Measurements from ENCODE around the gene ARHGAP4.

Gene ARHGAP4

DNA sequence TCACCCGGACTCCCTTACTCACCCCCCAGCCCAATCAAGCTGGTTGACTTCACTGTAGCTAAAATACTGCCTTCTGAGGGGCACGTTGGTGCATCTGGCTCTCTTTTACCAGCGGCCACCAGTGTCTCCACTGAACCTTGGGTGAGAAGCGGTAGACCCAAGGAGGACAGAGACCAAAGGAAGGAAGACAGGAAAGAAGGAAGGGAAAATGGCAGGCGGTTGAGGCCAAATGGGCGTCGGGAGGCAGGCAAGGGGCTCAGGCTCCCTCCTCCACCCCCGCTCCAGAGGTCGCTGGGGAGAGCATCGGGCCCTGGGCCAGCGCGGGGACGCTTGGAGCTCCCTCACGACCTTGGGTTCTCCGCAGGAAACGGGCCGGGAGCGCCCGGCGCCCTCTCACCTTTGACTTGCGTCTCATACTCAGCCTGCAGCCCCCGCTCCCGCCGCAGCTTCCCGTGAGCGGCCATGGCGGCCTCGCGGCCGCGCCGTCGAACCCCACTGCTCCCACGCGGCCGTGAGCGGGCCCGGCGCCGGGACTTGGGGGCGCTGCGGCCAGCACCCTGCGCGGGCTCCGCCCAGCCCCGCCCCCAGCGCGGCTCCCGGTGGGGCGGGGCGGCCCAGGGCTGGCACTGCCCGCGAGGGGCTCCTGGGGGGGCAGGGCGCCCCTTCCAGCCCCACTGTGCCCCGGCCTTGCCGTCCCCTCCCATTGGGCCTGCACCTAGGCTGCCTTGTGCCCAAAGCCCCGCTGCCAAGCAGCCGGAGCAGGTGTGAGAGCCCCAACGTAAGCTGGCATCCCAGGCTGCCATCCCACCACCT is at the start of gene ARHGAP4:
Gene ARHGAP4 (minus strand): TSS at position 526 of the 813 bp plus-strand sequence. CDS start 62 bp downstream, at position 464.
- DNase-seq (ENCODE audit: low read depth in 2 of 2), result peak; percentile 46 to 57

DNA sequence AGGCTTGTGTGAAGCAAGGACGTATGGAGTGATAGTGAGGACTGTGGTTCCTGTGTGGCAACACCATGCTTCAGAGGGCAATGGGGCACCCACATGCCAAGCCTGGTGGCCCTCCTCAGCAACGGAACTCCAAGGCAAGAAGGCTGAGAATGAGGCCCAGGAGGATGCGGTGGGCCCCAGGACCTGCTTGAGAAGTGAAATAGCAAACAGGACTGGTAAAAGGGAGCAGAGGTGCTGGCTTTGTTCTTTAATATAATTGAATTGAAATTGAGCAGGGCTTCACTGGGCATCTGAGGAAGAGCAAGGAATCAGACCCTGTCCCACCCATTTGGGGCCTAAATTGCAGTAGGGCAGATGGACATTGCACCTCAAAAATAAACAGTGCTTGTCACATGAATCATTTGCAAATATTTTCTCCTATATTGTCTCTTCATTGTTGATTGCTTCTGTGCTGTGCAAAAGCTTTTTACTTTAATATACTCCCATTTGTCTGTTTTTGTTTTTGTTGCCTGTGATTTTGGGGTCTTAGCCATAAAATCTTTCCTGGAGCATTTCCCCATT is 48.7 kb upstream of the ARHGAP4 start:
- no peak for DNase-seq (ENCODE audit: low read depth in 2 of 2)

DNA sequence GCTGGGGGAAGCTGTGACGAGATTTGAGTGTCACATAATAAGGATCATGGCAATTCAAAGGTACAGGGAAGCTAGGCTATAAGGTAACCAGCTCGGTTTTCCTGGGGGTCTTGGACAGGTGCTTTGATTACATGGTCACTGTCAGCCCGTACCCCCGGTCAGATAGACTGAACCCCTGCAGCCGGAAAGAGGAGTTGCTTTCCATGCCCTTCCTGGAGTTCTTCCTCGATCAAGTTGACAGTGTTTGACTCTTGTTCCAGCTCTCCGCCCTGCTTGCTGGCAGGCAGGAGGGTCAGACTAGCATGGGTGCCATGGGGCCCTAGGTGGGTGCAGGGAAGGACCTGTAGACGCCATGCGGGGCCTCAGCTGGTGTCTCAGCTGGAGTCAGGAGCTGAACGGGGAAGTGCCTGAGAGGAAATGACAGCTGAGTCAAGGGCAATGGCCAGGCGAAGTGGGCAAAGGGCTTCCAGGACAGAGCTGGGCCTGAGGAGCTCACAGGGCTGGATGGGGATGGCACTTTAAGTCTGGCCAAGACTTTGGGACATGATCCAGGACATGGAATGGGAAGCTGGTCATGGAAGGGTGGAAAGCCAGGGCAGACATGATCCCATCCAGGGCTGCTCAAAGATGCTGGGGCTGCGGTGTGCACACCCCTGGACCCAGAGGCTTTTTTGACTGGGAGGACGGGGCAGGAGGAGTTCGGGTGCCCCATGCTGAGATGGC is 48.1 kb upstream of the ARHGAP4 start:
- no peak for DNase-seq (ENCODE audit: low read depth in 2 of 2)

DNA sequence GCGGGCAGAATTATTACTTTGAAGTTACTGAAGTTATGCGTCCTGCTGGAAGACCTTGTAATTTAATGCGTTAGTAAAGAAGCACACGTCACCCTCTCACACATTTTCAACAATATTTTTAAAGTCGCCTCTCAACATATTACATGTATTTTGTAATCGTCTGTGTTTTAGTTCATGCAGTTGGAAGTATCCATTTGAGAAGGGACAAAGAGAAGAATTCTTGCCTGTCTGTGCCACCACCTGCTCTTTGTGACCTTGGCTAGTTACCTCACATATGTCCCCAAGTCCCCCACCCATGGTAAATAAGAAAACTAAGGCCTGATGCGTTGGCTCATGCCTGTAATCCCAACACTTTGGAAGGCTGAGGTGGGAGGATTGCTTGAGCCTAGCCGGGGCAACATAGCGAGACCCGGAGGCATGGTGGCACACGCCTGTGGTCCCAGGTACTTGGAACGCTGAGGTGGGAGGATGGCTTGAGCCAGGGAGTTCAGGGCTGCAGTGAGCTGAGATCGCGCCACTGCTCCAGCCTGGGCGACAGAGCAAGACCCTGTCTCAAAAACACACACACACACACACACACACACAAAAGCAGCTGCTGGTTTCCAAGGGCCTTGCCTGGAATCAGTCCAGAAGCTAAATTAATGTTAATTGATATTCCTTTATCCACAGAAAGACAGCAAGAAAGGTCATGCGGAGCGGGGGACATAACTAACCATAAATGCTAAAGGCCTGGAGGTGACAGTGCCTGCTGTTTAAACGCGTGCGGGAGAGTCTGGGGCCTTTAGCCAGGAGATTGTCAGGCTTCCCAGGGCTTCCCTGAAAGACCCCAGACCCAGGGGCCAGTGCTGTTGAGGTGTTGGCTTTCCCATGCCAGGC is 47.3 kb upstream of the ARHGAP4 start:
- no peak for DNase-seq (ENCODE audit: low read depth in 2 of 2)

DNA sequence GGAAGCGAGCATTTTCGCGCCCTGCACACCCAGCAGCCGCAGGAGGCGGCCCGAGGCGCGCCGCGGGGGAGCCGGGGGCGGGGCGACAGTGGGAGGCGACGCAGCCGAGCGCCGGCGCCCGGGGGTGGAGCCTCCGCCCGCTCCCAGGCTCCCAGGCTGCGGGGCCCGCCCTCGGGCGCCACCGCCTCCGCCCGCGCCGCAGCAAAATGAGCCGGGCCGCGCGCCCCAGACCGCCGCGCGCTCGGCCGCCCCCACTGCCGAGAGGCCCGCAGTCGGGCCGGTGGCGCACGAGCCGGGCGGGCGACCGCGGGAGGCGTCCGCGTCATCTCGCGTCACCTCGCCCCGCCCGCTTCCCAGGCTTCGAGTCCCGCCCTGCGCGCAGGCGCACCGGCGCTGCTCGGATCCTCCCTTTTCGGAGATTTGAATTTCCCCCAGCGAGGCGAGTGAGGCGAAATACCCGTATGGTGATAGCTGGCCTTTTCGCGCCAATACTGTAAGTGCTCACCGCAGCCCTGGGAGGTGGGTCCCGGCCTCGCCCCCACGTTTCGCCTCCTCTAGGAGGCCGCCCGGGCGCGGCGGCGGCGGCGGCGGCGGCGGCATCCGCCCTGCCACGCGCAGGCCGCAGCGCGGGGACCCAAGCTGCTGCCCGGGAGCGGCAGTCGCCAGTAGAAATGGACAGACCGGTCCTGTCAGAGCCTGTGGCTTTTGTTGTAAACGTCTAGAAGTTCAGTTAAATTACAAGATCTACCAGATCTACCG is 46.5 kb upstream of the ARHGAP4 start, which contains the start of gene TMEM187:
Gene TMEM187 (plus strand): TSS at position 387 of the 759 bp plus-strand sequence. CDS start 9,309 bp downstream, outside the sequence.
- peak; percentile 74 to 87 for DNase-seq (ENCODE audit: low read depth in 2 of 2)

DNA sequence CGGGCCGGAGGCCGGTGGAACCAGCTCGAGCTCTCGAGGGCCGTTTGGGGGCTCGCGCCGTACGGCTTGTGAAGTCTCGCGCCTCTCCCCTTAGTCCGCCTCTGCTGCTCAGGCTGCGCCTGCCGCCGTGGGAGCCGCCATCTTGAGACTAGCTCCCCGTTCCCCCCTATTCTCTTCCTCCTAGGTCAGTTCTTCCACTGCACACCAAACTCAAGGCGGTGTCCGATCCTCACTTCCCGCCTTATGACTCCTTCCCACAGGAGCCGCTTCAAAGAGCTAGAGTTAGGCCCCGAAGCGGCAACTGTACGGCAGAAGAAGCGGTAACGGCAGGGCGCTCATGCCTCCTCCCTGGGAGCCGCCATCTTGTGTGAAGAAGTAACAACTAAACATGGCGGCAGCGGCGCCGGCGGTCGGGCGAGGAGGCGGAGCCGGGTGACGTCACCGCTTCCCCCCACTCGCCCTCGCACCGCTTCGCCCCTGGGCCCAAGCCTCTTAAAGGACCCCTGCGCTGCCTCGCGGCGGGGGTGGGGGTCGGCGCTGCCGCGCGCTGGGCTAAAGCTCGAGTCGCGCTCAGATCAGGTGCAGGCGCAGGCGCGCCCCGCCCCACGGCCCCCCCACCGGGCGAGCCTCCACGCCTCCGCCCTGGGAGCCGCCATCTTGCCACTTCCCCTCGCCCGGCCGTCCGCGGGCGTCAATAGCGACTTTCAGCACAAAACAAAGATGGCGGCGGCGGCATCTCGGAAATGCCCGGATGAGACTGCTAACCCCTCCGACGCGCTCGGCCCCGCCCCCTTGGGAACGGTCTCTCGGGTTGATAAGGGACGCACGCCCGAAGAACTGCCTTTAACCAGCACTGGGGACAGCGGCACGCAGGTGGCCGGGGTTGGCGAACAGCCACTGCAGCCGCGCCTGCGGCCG is 45.6 kb upstream of the ARHGAP4 start, which contains the start of gene HCFC1:
Gene HCFC1 (minus strand): TSS at position 369 of the 918 bp plus-strand sequence. CDS start 978 bp downstream, outside the sequence.
- peak; percentile 79 to 87 for DNase-seq (ENCODE audit: low read depth in 2 of 2)

DNA sequence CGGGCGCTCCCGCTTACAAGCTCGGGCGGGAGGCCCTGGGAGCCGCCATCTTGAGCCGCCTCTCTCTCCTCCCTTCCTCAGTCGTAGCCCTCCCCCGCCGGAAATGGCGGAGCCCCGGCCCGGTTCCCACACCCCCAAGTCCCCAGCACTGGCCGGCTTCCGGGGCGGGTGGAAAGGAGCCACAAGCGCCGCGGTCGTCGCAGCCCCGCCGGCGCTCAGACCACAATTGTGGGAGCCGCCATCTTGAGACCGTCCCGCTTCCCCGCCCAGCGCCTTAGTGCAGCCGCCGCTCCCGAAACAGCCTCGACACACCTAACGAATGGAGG is 45.0 kb upstream of the ARHGAP4 start:
- peak; percentile 71 to 86 for DNase-seq (ENCODE audit: low read depth in 2 of 2)

DNA sequence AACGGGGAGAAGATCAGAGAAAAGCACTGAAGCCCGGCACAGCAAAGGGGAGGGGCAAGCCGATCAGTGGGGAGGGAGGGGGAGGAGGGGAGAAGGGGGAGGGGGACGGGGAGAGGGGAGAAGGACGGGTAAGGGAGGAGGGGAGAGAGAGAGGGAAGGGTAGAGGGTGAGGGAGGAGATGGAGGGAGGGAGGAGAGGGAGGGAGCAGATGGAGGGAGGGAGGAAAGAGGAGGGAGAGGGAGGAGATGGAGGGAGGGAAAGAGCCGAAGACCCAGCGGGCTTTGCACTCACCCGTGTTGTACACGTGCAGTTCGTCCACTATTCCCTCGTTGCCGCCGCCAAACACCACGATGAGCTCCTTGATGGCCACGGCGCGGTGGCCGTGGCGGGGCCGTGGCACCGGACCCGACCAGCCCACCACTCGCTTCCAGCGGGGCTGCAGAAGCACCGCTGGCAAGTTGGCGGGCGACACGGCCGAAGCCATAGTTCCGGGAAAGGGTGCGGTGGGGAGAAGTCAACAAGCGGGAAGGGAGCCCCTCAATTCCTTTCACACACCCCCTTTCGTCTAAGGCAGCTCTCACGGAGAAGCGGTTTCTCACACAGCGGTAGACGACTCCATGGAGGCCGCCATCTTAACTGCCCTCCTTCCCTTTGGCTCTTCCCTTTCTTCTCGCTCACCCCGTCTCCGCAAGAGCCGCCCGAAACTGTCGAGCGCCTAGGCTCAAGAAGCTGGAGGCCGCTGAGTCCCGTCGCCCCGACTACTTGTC is 44.5 kb upstream of the ARHGAP4 start:
- no peak for DNase-seq (ENCODE audit: low read depth in 2 of 2)

DNA sequence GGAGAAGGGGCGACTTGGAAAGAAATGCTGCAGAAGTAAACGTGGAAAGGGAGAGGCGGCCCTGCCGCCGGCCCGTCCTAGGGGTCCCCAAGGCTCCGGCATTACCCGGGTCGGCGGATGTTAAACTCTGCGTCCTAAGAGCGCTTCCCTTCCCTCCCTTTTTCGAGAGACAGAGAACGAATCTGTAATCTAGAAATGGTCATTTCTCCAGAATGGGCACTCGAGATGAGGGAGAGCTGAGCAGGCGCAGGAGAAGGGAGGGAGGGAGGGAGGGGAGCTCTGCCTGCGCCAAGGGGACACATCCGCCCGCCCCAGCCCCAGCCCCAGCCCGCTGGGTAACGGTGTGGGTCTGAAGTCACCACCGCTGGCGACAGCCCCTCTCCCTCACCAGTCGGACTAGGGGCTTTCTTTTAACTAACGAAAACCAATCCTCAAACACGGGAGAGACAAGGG is 43.9 kb upstream of the ARHGAP4 start:
- DNase-seq (ENCODE audit: low read depth in 2 of 2), result no peak

DNA sequence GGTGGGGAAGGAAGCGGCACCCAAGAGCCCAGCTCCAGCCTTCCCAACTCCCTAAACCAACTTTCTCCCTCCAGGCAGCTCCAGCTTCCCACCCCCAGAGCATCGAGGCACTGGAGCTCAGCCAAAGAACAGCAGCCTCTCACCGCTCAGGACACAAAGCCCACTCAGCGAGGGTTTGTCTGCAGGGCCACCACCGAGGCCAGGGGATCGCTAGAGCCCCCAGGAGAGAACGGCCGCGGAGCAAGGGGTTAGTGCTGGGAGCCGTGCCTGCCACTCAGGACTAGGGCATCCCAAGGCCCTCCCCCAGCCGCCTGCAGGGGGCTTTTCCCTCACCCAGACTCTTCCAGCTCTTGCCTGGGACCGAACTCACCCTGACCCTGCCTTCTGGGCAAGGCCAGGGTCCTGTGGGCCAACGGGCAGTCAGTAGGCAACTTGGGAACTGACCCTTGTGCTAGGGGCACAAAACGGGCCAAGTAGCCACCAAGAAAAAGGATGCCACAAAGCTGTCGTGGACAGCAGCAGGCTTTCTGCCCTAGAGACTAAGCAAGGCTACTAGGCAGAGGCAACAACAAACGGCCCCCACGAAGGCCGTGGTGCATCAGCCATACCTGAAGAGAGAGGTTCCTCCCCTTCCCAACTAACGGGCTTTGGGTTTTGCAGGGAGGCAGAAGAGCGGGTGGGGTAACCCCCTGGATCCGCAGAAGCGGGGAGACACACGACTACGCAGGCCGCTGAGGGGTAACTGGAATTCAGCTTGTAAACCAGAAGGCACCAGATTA is 43.2 kb upstream of the ARHGAP4 start:
- no peak for DNase-seq (ENCODE audit: low read depth in 2 of 2)

DNA sequence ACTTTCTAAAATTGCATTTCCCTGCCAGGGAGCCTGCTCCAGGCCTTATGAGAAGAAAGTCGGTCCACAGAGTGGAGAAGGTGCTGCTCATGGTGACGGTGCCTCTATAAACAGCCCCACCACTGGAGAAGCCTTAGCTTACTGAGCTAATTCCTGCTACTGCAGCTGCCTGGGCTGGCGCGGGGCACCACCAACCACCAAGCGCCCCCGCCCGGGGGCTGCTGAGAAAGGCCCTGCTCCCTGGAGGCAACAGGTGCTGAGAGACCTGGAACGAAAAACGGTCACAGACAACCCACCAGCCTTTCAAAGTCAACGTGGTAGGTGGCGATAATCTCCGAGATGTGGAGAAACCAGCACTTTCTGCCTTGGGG is 42.7 kb upstream of the ARHGAP4 start:
- no peak for DNase-seq (ENCODE audit: low read depth in 2 of 2)

DNA sequence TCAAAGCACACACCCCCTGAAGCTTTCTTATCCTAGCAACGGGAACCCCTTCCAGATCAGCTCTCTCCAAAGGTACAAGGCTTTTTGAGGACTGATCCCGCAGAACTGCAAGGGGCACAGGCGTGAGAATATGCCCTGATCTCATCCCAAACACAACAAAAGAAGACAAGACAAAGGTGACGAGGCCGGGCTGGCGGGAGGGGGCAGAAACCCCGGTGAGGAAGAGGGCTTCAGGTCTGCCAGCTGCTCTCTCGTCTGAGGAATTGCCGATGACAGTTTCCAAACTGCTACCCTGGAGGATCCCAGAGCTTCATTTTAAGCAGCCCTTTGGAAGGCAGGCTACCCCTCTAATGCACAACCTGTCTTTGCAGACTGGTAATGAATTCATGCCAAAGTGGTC is 42.2 kb upstream of the ARHGAP4 start:
- no peak for DNase-seq (ENCODE audit: low read depth in 2 of 2)

DNA sequence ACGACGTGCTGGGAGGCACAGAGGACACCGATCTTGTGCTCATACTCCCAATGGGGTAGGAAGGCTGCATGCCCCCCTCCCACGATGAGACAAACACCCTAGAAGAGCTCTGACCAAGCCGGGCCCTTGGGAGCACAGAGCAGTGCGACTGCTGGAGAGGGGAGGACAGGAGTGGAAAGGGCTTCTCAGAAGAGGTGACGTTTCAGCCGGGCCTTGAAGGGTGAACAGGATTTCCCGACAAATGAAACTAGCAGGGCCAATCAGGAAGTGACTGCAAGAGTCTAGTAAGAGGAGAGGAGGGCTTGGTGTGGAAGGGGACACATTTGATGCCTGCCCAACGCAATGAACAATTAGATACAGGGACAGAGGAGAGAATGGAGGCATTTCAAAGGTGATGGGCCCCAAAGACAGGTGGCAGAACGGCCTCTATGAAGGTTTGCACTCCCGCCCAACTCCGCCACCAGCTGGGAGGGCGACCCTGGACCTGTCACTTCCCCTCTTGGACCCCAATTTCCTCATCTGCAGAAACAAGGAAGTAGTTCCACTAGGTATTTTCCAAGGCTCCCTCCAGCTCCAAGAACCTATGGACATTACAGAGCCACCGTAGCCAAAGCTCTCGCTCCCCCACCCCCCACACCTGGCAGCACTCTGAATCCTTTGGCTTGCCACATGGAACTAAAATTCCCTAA is 41.6 kb upstream of the ARHGAP4 start:
- no peak for DNase-seq (ENCODE audit: low read depth in 2 of 2)

DNA sequence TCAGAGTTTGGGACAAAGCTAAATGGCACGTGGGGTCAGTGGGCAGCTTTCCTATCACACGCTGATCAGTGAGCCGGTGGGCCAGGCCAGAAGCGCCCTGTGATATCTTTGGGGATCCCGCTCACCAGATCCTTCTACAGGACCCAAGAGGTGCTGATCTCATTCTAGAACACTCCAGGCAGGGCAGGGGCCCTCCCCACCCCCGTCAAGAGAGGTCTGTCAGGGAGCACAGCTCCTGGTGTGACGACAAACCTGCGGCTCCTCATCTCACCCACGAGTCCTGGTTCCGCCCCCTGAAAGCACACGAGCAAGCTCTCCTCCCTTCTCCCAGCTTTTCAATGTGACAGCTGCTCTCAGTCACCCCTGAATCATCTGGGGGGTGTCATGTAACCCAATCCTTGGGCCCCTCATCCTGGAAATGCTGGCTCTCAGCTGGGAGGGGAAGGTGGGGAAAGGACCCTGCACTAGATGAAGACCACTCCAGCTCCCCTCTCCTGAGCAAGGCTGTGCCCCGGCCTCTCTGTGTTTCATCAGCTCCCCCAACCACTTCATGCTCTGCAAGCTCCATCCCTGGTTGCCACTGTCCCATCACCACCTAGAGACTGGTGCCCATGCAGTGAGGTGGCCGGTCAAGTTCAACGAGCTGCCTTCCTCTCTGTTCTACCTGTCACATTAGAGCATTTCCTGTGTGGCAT is 40.9 kb upstream of the ARHGAP4 start:
- peak in 1 of 2 donors; percentile 43 for DNase-seq (ENCODE audit: low read depth in 2 of 2)

DNA sequence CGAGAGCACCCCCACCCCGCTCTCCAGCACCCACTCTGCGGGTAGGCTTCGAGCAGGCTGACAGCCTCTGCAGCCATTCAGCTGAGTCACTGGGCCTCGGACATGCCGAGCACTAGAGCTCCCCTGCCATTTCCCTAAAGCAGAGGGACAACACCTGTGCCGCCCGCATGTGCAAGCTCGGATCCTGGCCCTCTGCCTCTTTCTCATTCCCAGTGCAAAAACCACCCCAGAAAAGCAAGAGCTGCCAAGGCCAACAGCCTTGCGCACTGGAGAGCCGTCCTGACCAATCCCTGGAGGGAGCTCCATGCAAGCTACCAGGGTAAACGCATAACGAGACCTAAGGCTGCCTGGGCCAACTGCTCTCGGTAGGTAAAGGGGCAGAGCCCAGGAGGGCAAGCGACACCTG is 40.2 kb upstream of the ARHGAP4 start:
- no peak for DNase-seq (ENCODE audit: low read depth in 2 of 2)

DNA sequence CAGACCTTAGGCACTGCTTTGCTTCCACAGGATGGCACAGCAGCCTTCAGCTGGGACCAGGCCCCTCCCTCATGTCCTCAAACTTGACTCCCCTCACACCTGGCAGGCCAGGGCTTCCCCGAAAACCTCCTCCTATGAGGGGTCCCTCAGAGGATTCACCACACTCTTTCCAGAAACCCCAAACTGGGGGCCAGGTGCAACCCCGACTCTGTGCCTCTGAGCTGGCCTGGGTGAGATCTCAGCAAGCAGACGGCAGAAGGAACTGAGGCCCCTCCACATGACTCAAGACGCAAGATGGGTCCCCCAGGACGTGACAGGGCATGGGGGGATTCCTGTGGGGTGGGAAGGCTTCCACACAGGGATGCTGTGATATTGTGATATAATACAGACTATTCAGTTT is 39.3 kb upstream of the ARHGAP4 start:
- no peak for DNase-seq (ENCODE audit: low read depth in 2 of 2)

DNA sequence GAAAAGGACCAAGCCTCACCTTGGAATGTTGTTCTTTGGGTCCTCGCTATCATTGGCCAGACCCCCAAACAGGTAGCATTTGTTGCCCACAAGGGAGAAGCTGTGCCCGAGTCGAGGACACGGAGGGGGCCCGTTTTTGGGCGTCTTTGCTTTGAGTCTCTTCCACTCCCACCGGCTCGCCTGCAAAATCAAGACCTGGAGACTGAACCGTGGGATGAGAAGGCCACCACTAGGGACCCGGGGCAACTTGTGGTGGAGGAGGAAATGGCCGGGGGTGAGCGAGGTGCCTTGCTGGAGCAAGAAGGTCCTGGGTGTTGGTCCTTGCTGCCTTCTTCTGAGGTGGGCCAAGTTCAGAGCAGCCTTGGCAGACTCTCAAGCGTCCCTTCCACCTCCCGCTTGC is 38.0 kb upstream of the ARHGAP4 start:
- no peak for DNase-seq (ENCODE audit: low read depth in 2 of 2)

All from stimulated activated CD8-positive, alpha-beta memory T cell treated with anti-CD3 and anti-CD28 coated beads, Interleukin-2, amount 100 ng/mL, for 48 hours (primary cell).